A549 (cell line): ENCODE data around the gene ADGRD1.

Source experiments
- BHLHE40 ChIP-seq: IDR thresholded peaks from 2 replicates; pipeline ENCODE4 v1.6.1; 2012; ENCODE audit warnings: low read depth, low read length, inconsistent platforms
- EP300 ChIP-seq, 2 experiments: fragments of >200 bp; sonication (Bioruptor Twin); formaldehyde crosslinking; IDR thresholded peaks; 2 replicates in 1 of 2; 3 replicates in 1 of 2; pipeline ENCODE4 v1.6.1; 2016 to 2017
- KDM1A ChIP-seq: fragments of 200-600 bp; sonication (generic); IDR thresholded peaks from 2 replicates; pipeline ENCODE4 v1.6.1; 2016; ENCODE audit warnings: low read depth, mild to moderate bottlenecking
- MAFK ChIP-seq: fragments of 450-650 bp; IDR thresholded peaks from 2 replicates; pipeline ENCODE4 v1.6.1; 2014; ENCODE audit not compliant: partially characterized antibody
- NFE2L2 ChIP-seq: fragments of 150-350 bp; conservative IDR thresholded peaks from 2 replicates; pipeline ENCODE4 v1.6.1; 2014; ENCODE audit warnings: low read length
- RAD21 ChIP-seq, 2 experiments: fragments of >200 bp in 1 of 2; sonication (Bioruptor Twin) in 1 of 2; formaldehyde crosslinking in 1 of 2; IDR thresholded peaks in 1 of 2; conservative IDR thresholded peaks in 1 of 2; 2 replicates in 1 of 2; 3 replicates in 1 of 2; pipeline ENCODE4 v1.6.1; 2012 to 2018; ENCODE audit warnings: inconsistent platforms in 1 of 2
- TF ChIP-seq, protein P1 (sequence below): fragments of >200 bp; sonication (Bioruptor Twin); formaldehyde crosslinking; IDR thresholded peaks from 3 replicates; pipeline ENCODE4 v1.5.1; 2016
- TF ChIP-seq, protein P2 (sequence below): IDR thresholded peaks from 2 replicates; pipeline ENCODE4 v1.6.1; 2012
- TF ChIP-seq, protein P3 (sequence below): fragments of 200-600 bp; sonication (generic); IDR thresholded peaks from 2 replicates; pipeline ENCODE4 v1.6.1; 2016; ENCODE audit warnings: antibody characterized with exemption, mild to moderate bottlenecking, moderate library complexity

DNA sequence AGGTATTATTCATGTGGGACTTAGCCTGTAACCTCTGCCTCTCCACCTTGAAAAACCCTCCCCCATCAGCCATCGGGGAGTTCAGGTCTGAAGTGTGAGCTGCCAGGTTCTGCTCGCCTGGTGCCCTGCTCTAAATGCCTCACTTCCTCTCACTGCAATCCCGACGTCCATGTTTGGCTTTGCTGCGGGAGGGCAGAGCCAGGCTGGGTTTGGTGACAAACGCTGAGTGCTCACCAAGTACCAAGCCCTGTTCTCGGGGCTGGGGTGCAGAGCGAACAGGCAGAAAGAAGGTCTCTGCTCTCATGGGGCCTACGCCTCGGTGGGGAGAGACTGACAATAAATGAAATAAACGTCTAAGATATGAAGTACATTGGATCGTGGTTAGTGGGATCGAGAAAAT lies 2.1 kb upstream of the ADGRD1 start:
- TF ChIP-seq BHLHE40 (no peak), RAD21 (conservative IDR thresholded peaks at IDR 0.05 in 1 of 2, IDR thresholded peaks at IDR 0.05 in 1 of 2) (no peak), KDM1A (no peak), NFE2L2 (no peak), MAFK (no peak), EP300 (IDR thresholded peaks at IDR 0.05) (no peak)
- TF ChIP-seq, protein P1, sequence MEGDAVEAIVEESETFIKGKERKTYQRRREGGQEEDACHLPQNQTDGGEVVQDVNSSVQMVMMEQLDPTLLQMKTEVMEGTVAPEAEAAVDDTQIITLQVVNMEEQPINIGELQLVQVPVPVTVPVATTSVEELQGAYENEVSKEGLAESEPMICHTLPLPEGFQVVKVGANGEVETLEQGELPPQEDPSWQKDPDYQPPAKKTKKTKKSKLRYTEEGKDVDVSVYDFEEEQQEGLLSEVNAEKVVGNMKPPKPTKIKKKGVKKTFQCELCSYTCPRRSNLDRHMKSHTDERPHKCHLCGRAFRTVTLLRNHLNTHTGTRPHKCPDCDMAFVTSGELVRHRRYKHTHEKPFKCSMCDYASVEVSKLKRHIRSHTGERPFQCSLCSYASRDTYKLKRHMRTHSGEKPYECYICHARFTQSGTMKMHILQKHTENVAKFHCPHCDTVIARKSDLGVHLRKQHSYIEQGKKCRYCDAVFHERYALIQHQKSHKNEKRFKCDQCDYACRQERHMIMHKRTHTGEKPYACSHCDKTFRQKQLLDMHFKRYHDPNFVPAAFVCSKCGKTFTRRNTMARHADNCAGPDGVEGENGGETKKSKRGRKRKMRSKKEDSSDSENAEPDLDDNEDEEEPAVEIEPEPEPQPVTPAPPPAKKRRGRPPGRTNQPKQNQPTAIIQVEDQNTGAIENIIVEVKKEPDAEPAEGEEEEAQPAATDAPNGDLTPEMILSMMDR = no peak
- TF ChIP-seq, protein P2, sequence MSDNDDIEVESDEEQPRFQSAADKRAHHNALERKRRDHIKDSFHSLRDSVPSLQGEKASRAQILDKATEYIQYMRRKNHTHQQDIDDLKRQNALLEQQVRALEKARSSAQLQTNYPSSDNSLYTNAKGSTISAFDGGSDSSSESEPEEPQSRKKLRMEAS = no peak
- TF ChIP-seq, protein P3, sequence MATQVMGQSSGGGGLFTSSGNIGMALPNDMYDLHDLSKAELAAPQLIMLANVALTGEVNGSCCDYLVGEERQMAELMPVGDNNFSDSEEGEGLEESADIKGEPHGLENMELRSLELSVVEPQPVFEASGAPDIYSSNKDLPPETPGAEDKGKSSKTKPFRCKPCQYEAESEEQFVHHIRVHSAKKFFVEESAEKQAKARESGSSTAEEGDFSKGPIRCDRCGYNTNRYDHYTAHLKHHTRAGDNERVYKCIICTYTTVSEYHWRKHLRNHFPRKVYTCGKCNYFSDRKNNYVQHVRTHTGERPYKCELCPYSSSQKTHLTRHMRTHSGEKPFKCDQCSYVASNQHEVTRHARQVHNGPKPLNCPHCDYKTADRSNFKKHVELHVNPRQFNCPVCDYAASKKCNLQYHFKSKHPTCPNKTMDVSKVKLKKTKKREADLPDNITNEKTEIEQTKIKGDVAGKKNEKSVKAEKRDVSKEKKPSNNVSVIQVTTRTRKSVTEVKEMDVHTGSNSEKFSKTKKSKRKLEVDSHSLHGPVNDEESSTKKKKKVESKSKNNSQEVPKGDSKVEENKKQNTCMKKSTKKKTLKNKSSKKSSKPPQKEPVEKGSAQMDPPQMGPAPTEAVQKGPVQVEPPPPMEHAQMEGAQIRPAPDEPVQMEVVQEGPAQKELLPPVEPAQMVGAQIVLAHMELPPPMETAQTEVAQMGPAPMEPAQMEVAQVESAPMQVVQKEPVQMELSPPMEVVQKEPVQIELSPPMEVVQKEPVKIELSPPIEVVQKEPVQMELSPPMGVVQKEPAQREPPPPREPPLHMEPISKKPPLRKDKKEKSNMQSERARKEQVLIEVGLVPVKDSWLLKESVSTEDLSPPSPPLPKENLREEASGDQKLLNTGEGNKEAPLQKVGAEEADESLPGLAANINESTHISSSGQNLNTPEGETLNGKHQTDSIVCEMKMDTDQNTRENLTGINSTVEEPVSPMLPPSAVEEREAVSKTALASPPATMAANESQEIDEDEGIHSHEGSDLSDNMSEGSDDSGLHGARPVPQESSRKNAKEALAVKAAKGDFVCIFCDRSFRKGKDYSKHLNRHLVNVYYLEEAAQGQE = no peak
